ENCODE results near the gene HIBCH. TPM values are rescaled to one million over a fixed set of nuclear protein-coding genes. Genes with fewer than 3 reads are reported as not detected.
"Not testable (repeated sequence)": the region's sequence is repeated elsewhere in the genome, so short reads cannot be mapped to it uniquely, and the experiment has no call there.

Gene HIBCH
- total RNA-seq, 1 donor from 2014 or later, result 19.4 TPM

GRCh38 chr2:190165491-190165890 lies 154.1 kb downstream of the HIBCH start:
- DNase-seq (ENCODE audit: extremely low read depth, low read depth, low spot score), result no peak

- no peak for DNase-seq (ENCODE audit: extremely low read depth, low read depth, low spot score)
Measured at GRCh38 chr2:190162851-190163250, 156.8 kb downstream of the HIBCH start.

- DNase-seq (ENCODE audit: extremely low read depth, low read depth, low spot score), result no peak
Measured at GRCh38 chr2:190159453-190159852, 160.2 kb downstream of the HIBCH start.

- DNase-seq (ENCODE audit: extremely low read depth, low read depth, low spot score), result no peak
Measured at GRCh38 chr2:190158798-190159434, 160.7 kb downstream of the HIBCH start.

- not testable (repeated sequence) for DNase-seq (ENCODE audit: extremely low read depth, low read depth, low spot score)
Measured at GRCh38 chr2:190157613-190158528, 161.8 kb downstream of the HIBCH start.

GRCh38 chr2:190156530-190157212 lies 163.0 kb downstream of the HIBCH start:
- DNase-seq (ENCODE audit: extremely low read depth, low read depth, low spot score), result no peak

Other genes starting within 250 kb of the HIBCH start
- gene INPP1, start 23.8 kb upstream of the HIBCH start, total RNA-seq, result 15.5 and 19.1 TPM in 2 replicates
- gene MFSD6, start 88.5 kb upstream of the HIBCH start, total RNA-seq, result 9.3 and 12.4 TPM in 2 replicates
- gene NEMP2, start 214.9 kb upstream of the HIBCH start, total RNA-seq, result 1.9 and 2.5 TPM in 2 replicates

All from glomerular endothelial cell (primary cell).